ENCODE measurements around the gene RAB41. TPM values are rescaled to one million over a fixed set of nuclear protein-coding genes. Genes with fewer than 3 reads are reported as not detected.
"Not testable (repeated sequence)": the region's sequence is repeated elsewhere in the genome, so short reads cannot be mapped to it uniquely, and the experiment has no call there.

RAB41 gene
- total RNA-seq, 2 experiments from 2014 or later = not detected

DNA sequence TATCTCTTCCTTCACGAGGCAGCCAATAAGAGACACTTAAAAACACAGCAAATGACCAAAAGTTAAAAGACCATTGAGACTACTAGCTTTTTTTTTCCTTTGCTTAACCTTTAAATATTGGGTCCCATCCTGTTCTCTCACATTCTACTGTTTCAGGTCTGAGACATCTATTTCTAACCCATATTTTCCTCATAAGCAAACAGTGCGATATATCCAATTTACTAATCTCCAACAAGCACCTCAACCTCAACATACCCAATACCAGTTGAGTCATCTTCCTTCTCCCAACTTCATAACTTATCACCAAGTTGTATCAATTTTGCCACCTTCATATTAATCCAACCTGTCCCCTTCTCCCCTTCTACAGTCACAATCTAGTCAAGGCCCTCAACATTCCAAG is 40.5 kb upstream of the RAB41 start:
- Histone ChIP-seq H3K4me3 (ENCODE audit: low read depth, low read length, poor library complexity, severe bottlenecking) (no peak overlapping the region), H3K79me2 (ENCODE audit: insufficient read depth, low read depth, low read length) (no peaks in the 10 kb centered on the region), H3K4me2 (ENCODE audit: low read length) (no peak overlapping the region), H3K27ac (ENCODE audit: low read depth, low read length, poor library complexity, severe bottlenecking) (no peak overlapping the region), H4K20me1 (ENCODE audit: insufficient read depth, low read length) (no peaks in the 10 kb centered on the region), H2AFZ (ENCODE audit: low read length) (no peak overlapping the region), H3K4me1 (ENCODE audit: insufficient read depth, low read length, poor library complexity, severe bottlenecking) (no peaks in the 10 kb centered on the region), H3K36me3 (ENCODE audit: insufficient read depth, low read length) (no peaks in the 10 kb centered on the region), H3K9me2 (ENCODE audit: insufficient read depth, low read length) (no peaks in the 10 kb centered on the region), H3K9me3 (ENCODE audit: low read length) (no peaks in the 10 kb centered on the region)
- ChIA-PET POLR2A (no interaction called here), CTCF (ENCODE audit: unreplicated experiment) (no interaction called here)
- no peak for DNase-seq (ENCODE audit: low spot score)
- BruUV-seq (replicated peaks) = no TSS peak
- intact Hi-C loops (cut with micrococcal nuclease; ENCODE audit: unreplicated experiment) = no loop called here
- no peak for TF ChIP-seq EZH2phosphoT487 (IDR thresholded peaks at IDR 0.05; ENCODE audit: borderline replicate concordance, low read depth, low read length)
- TF ChIP-seq, protein P1, sequence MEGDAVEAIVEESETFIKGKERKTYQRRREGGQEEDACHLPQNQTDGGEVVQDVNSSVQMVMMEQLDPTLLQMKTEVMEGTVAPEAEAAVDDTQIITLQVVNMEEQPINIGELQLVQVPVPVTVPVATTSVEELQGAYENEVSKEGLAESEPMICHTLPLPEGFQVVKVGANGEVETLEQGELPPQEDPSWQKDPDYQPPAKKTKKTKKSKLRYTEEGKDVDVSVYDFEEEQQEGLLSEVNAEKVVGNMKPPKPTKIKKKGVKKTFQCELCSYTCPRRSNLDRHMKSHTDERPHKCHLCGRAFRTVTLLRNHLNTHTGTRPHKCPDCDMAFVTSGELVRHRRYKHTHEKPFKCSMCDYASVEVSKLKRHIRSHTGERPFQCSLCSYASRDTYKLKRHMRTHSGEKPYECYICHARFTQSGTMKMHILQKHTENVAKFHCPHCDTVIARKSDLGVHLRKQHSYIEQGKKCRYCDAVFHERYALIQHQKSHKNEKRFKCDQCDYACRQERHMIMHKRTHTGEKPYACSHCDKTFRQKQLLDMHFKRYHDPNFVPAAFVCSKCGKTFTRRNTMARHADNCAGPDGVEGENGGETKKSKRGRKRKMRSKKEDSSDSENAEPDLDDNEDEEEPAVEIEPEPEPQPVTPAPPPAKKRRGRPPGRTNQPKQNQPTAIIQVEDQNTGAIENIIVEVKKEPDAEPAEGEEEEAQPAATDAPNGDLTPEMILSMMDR (conservative IDR thresholded peaks at IDR 0.05; ENCODE audit: low read length) = no peak

DNA sequence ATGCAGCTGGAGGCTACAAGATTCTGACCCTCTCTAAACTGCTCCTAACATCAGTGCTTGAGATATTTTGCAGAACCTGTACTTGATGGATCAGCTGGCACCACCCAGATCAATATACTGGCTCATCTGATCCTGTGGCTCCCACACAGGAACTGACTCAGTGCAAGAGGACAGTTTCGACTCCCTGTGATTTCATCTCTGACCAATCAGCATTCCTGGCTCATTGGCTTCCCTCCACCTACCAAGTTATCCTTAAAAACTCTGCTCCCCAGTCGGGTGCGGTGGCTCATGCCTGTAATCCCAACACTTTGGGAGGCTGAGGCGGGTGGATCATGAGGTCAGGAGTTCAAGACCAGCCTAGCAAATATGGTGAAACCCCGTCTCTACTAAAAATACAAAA is 38.4 kb upstream of the RAB41 start:
- H2AFZ ChIP-seq (ENCODE audit: low read length); DNase-seq (ENCODE audit: low spot score); H3K4me1 ChIP-seq (ENCODE audit: insufficient read depth, low read length, poor library complexity, severe bottlenecking); H3K9me2 ChIP-seq (ENCODE audit: insufficient read depth, low read length); H3K27ac ChIP-seq (ENCODE audit: low read depth, low read length, poor library complexity, severe bottlenecking); H3K36me3 ChIP-seq (ENCODE audit: insufficient read depth, low read length); H3K79me2 ChIP-seq (ENCODE audit: insufficient read depth, low read depth, low read length); CTCF ChIA-PET (ENCODE audit: unreplicated experiment); BruUV-seq (replicated peaks); POLR2A ChIA-PET; H4K20me1 ChIP-seq (ENCODE audit: insufficient read depth, low read length); intact Hi-C loops (cut with micrococcal nuclease; ENCODE audit: unreplicated experiment); H3K9me3 ChIP-seq (ENCODE audit: low read length); H3K4me2 ChIP-seq (ENCODE audit: low read length); H3K4me3 ChIP-seq (ENCODE audit: low read depth, low read length, poor library complexity, severe bottlenecking): not testable (repeated sequence)

DNA sequence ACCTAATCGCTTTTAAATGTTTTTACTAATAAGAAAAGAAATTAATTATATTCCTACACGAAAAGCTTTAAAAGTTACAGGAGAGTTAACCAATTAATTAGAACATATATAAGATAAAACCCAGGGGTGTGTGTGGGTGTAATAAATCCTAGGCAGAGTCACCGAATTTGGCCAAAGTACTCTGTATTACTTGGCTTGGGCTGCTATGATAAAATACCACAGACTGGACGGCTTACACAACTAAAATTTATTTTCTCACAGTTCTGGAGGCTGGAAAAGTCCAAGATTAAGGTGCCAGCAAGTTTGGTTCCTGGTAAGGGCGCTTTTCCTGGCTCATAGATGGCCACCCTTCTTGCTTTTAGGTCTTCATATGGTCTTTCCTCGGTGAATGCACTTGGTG is 37.1 kb upstream of the RAB41 start:
- TF ChIP-seq, protein P1 (conservative IDR thresholded peaks at IDR 0.05; ENCODE audit: low read length) = no peak
- TF ChIP-seq EZH2phosphoT487 (IDR thresholded peaks at IDR 0.05; ENCODE audit: borderline replicate concordance, low read depth, low read length) = no peak
- Histone ChIP-seq H3K79me2 (ENCODE audit: insufficient read depth, low read depth, low read length) (no peaks in the 10 kb centered on the region), H3K9me3 (ENCODE audit: low read length) (no peaks in the 10 kb centered on the region), H3K4me3 (ENCODE audit: low read depth, low read length, poor library complexity, severe bottlenecking) (no peak overlapping the region), H3K4me1 (ENCODE audit: insufficient read depth, low read length, poor library complexity, severe bottlenecking) (no peaks in the 10 kb centered on the region), H3K9me2 (ENCODE audit: insufficient read depth, low read length) (no peaks in the 10 kb centered on the region), H4K20me1 (ENCODE audit: insufficient read depth, low read length) (no peaks in the 10 kb centered on the region), H2AFZ (ENCODE audit: low read length) (no peak overlapping the region), H3K36me3 (ENCODE audit: insufficient read depth, low read length) (no peaks in the 10 kb centered on the region), H3K27ac (ENCODE audit: low read depth, low read length, poor library complexity, severe bottlenecking) (no peak overlapping the region), H3K4me2 (ENCODE audit: low read length) (no peak overlapping the region)
- intact Hi-C loops (cut with micrococcal nuclease; ENCODE audit: unreplicated experiment) = no loop called here
- DNase-seq (ENCODE audit: low spot score) = no peak
- BruUV-seq (replicated peaks) = no TSS peak
- CTCF ChIA-PET (ENCODE audit: unreplicated experiment) = no interaction called here
- POLR2A ChIA-PET = no interaction called here
